Uterus (tissue), 2 donors: Measurements from ENCODE around the gene MMP25.

Source experiments
- POLR2A ChIP-seq, 2 donors: fragments of 450-650 bp; IDR thresholded peaks; one replicate each; pipeline ENCODE4 v1.6.1; 2016; ENCODE audit warnings: antibody characterized with exemption in 2 of 2, mild to moderate bottlenecking in 1 of 2, moderate library complexity in 1 of 2
- TF ChIP-seq, protein P1 (sequence below), 4 experiments: fragments of 200-600 bp in 2 of 4; fragments of 450-650 bp in 2 of 4; sonication (generic) in 2 of 4; IDR thresholded peaks; one replicate each; pipeline ENCODE4 v1.5.1; 2016 to 2019; ENCODE audit warnings: antibody characterized with exemption in 4 of 4, mild to moderate bottlenecking in 2 of 4, moderate library complexity in 1 of 4

- TF ChIP-seq, protein P1, sequence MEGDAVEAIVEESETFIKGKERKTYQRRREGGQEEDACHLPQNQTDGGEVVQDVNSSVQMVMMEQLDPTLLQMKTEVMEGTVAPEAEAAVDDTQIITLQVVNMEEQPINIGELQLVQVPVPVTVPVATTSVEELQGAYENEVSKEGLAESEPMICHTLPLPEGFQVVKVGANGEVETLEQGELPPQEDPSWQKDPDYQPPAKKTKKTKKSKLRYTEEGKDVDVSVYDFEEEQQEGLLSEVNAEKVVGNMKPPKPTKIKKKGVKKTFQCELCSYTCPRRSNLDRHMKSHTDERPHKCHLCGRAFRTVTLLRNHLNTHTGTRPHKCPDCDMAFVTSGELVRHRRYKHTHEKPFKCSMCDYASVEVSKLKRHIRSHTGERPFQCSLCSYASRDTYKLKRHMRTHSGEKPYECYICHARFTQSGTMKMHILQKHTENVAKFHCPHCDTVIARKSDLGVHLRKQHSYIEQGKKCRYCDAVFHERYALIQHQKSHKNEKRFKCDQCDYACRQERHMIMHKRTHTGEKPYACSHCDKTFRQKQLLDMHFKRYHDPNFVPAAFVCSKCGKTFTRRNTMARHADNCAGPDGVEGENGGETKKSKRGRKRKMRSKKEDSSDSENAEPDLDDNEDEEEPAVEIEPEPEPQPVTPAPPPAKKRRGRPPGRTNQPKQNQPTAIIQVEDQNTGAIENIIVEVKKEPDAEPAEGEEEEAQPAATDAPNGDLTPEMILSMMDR (IDR thresholded peaks at IDR 0.05), result no peak
- no peak for TF ChIP-seq POLR2A (IDR thresholded peaks at IDR 0.05)
Measured at GRCh38 chr16:3089717-3090592, 43.6 kb downstream of the MMP25 start.
